GM19240 (cell line): Measurements from ENCODE around the gene SLC34A3.
"Not testable (repeated sequence)": the region's sequence is repeated elsewhere in the genome, so short reads cannot be mapped to it uniquely, and the experiment has no call there.

Experiments
- DNase-seq: peaks from one replicate; pipeline ENCODE4 v3.0.0; 2011; ENCODE audit warnings: low spot score; ENCODE audit not compliant: insufficient read length

The SLC34A3 gene

DNA sequence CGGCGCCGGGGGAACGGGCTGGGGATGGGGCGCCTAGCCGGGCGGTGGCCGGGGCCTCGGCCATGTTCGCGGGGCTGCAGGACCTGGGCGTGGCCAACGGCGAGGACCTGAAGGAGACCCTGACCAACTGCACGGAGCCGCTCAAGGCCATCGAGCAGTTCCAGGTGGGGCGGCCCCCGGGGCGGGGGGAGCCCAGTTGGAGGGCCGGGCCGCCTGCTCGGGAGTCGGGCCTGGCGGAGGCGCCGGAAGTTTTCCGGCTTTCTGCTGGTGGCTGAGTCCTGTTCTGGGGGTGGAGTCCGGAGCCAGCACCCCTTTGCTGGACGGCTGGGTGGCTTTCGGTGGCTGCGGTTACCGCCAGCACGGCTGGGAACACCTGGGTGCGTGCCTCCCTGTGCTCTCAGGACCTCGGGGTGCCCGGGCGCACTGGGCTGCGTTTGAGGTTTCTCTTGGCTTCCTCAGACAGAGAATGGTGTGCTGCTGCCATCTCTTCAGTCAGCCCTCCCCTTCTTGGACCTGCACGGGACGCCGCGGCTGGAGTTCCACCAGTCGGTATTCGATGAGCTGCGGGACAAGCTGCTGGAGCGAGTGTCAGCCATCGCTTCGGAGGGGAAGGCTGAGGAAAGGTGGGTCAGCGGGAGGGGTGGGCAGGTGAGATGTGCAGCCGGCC, 24.9 kb downstream of the SLC34A3 start:
- DNase-seq, result no peak

DNA sequence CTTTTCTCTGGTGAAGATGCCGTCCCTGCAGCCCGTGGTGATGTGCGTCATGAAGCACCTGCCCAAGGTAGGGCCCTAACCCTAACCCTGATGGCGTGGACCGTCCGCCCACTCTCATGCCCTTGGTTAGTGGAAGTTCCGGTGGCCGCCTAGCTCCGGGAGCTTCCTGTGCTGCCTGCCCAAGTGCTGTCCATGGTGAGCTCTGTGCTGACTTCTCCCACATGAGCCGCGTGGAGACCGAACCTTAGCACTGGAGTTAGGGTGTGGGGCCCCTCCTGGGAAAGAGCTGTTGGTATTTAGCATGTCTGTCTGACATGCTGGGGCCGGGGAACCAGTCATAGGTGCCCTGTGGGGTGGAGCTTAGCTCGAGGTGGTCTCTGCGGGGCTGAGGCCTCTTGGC, 25.7 kb downstream of the SLC34A3 start:
- DNase-seq, result no peak

DNA sequence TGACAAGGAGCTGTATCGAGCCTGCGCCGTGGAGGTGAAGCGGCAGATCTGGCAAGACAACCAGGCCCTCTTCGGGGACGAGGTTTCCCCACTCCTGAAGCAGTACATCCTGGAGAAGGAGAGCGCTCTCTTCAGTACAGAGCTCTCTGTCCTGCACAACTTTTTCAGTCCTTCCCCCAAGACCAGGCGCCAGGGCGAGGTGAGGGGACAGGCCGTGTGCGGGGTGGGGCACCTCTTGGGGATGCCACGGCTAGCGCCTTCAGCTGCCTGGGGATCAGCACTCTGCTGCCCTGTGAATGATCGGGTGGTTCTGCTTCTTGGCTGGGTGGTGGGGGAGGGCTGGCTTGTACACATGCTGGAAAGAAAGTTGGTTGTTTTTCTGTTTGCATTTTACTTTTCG, 26.2 kb downstream of the SLC34A3 start:
- no peak for DNase-seq

DNA sequence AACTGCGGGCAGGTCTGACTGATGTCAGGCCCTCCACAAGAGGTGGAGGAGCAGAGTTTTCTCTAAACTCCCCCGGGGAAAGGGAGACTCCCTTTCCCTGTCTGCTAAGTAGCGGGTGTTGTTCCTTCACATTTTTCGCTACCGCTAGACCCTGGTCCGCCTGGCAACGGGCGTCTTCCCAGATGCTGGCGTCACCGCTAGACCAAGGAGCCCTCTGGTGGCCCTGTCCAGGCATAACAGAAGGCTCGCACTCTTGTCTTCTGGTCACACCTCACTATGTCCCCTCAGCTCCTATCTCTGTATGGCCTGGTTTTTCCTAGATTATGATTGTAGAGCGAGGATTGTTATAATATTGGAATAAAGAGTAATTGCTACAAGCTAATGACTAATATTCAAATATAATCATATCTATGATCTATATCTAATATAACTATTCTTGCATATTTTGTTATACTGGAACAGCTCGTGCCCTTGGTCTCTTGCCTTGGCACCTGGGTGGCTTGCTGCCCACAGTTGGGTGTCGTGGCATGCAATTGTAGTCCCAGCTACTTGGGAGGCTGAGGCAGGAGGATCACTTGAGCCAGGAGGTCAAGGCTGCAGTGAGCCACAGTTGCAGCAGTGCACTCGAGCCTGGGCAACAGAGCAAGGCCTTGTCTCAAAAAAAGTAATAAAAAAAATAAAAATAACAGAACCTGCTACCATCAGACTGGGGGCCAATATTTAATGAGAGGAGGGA, 31.6 kb downstream of the SLC34A3 start:
- not testable (repeated sequence) for DNase-seq

DNA sequence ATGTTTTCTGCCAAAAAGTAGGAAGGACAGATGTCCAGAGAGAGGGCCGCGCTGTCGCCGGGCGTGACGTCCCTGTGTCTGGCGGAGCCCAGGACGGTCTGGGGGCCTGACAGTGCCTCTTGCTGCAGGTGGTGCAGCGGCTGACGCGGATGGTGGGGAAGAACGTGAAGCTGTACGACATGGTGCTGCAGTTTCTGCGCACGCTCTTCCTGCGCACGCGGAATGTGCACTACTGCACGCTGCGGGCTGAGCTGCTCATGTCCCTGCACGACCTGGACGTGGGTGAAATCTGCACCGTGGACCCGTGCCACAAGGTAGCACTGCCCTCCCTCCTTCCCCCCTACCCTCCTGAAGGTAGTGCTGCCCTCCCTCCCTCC, 32.2 kb downstream of the SLC34A3 start:
- no peak for DNase-seq

DNA sequence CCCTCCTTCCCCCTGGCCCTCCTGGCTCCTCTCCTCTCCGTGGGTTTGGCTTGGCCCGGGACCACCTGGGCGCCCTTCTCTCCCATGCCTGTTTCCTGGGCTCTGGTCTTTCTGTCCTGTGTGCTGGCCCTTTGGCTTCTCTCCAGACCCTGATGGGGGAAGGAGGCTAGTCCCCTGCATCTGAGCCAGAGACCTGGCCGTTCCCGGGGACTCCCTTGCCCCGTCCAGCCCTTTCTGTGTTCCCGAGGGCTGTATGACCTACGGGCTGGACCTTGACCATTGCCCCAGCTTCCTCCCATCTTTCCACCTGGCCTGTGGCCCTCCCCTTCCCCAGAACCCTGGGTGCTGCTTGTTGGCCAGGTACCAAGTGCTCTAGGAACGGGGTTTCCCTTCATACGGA, 32.8 kb downstream of the SLC34A3 start:
- no peak for DNase-seq

DNA sequence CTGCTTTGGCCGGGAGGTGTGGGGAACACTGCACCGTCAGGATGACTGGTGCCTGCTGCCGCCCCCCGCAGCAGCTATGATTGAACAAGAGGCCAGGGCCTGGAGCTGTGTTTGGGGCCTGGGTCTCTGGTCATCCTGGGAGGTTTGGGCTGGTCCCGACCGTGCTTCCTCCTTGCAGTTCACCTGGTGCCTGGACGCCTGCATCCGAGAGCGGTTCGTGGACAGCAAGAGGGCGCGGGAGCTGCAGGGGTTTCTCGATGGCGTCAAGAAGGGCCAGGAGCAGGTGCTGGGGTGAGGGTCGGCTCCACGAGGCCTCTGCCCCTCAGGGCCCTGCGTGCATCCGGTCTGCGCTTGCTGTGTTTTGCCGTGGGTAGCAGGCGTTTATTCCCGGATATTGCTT, 33.4 kb downstream of the SLC34A3 start:
- DNase-seq, result no peak

DNA sequence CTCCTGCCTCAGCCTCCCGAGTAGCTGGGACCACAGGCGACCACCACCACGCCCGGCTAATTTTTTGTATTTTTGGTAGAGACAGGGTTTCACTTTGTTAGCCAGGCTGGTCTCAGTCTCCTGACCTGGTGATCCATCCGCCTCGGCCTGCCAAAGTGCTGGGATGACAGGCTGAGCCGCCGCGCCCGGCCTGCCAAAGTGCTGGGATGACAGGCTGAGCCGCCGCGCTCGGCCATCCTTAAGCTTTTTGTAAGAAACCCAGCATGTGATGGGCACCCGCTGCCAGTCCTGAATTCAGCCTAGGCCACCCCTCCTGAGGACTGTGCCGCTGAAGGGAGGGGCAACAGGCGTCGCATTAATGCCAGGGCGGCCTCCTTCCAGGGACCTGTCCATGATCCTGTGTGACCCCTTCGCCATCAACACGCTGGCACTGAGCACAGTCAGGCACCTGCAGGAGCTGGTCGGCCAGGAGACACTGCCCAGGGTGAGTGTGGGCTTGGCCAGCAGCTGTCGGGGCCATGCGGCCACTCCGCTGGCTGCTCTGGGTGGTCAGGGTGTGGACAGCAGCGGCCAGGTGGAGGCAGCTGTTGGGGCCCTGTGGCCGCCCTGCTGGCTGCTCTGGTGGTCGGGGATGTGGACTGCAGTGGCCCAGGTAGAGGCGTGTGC, 34.9 kb downstream of the SLC34A3 start:
- no peak for DNase-seq

DNA sequence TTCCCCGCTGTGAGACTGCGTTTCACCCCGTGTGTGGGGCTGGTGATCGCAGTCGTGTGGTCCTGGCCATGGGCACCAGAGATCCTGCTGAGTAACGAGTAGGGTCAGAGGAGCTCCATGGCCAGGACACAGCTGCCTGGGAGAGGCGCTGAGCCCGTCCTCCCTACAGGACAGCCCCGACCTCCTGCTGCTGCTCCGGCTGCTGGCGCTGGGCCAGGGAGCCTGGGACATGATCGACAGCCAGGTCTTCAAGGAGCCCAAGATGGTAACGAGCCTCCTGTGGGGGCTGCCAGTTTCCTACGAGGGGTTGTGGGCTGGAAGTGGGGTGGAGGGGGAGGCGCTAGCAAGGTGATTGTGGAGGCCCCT, 35.4 kb downstream of the SLC34A3 start:
- DNase-seq, result no peak

DNA sequence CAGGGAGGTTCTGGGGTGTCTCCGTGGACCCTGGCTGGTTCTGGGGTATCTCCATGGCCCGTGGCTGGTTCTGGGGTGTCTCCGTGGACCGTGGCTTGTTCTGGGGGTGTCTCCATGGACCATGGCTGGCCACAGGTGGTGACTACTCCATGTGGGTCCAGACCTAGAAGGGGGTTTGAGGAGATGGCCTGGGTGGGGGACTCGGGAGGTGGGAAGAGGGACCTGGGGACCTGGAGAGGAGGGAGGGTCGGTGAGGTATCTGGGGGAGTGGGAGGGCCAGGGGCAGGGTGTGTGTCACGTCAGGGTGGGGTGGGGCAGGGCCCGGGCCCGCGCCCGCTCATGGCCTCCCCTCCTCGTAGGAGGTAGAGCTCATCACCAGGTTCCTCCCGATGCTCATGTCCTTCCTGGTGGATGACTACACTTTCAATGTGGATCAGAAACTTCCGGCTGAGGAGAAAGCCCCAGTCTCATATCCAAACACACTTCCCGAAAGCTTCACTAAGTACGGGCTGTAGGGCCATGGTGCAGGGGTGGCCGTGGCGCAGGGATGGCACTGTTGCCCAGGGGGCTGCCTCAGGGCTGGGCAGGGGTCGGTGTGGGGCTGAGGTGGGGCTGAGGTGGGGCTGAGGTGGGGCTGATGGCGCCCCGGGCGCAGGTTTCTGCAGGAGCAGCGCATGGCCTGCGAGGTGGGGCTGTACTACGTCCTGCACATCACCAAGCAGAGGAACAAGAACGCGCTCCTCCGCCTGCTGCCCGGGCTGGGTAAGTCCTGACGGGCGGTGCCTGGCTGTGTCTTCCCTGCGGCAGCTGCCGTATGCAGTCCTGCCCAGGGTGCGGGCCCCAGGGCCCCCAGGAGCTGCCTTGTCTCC, 36.1 kb downstream of the SLC34A3 start:
- DNase-seq, result no peak

DNA sequence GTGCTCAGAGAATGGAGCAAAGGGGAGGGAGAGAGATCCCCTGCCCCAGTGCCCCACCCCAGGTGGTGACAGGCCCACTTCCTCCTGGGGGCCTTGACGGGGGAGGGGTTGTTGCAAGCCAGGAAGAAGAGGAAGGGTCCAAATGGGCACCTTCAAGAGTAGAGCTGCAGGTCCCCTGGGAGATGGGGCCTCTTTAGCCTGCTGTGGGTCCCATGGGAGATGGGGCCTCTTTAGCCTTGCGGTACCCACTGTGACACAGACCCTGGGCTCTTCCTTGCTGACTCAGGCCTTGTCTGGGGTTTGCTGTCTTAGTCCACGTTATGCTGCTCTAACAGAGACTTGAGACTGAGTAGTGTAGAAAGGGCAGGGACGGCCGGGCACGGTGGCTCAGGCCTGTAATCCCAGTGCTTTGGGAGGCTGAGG, 37.2 kb downstream of the SLC34A3 start:
- DNase-seq, result no peak

DNA sequence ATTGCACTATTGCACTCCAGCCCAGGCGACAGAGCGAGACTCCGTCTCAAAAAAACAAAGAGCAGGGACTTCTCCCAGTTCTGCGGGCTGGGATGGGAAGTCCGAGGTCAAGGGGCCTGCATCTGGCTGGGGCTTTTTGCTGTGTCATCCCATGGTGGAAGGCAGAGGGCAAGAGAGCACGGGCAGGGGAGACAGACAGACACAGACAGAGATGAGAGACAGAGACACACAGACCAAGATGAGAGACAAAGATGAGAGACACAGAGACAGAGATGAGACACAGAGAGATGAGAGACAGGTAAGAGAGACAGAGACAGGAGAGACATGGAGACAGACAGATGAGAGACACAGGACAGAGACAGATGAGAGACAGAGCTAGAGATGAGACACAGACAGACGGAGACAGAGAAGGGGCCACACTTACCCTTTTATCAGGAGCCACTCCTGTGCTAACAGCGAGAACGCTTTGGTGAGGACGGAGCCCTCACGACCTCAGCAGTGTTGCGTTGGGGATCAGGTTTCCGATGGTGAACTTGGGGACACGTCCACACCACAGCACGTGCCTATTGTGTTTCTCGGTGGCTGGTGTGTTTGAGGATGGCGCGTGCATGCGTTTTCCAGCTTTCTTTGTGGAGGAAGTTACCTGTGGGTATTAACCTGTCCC, 38.0 kb downstream of the SLC34A3 start:
- DNase-seq, result no peak

DNA sequence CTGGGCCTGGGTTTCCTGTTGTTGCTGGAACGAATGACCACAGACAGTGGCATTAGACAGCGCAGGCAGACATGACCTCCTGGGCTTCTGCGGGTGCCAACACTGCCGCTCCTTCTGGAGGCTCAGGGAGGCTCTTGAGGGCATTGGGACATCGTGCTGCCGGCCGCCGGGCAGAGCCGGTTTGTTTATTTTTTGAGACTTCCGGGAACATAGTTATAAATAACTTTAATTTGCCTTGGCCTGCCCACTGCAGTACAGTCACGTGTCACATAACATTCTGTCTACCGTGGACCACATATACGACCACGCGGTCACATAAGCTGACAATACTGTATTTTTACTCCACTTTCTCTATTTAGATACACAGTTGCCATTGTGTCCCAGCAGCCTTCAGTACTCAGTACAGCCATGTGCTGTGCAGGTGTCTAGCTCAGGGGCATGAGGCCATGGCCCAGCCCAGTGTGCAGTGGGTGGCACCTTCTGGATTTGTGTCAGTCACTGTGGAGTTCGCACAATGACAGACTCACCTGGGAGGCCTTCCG, 38.6 kb downstream of the SLC34A3 start:
- no peak for DNase-seq

DNA sequence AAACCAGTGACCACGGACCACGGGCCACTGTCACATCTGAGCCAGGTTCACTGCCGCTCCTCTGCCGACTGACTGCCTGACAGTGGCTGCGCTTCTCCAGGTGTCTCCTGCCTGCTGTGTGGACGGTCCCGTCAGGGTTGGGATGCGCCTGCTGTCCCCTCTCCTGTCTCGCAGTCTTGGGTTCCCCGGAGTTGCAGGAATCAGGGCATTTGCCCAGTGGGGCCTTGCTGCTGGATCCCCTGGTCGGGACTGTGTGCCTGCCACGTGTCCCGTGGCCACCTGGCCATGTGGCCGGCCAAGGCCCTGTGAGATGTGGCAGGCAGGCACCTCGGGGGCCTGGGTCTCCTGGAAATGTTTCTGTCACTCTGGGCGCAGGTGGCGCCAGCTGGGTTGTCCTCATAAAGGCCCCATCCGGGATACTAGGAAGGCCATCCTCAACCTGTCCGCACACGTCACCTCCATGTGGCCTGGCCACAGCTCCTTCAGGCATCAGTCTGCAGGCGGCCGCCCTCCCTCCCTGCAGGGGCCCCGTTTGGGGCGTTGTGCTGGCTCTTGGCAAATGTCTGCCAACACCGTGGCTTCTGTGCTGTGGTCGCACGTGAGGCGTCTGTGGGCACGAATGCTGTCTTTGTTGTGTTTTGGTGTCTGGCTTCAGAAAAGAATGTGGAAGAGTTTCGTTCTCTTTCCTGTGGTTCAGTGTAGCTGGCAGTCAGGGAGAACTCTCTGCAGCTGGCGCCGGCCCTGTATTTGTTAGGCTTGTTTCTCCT, 40.4 kb downstream of the SLC34A3 start:
- DNase-seq, result no peak

DNA sequence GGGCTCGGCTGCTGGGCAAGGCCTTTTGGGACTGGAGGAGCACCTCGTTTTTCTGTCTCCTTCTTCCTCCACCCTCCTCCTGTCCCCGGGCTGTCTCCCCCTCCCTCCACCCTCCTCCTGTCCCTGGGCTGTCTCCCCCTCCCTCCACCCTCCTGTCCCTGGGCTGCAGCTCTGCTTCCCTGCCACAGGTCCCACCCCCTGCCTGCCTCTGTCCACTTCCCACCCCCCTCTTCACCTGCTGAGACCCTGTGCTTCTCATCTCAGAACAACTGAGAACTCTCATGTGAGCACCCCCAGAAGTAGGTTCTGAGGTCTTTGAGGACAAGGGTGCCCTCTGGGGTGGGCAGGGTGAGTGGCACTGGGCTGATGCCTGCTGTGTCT, 41.0 kb downstream of the SLC34A3 start:
- DNase-seq, result no peak

DNA sequence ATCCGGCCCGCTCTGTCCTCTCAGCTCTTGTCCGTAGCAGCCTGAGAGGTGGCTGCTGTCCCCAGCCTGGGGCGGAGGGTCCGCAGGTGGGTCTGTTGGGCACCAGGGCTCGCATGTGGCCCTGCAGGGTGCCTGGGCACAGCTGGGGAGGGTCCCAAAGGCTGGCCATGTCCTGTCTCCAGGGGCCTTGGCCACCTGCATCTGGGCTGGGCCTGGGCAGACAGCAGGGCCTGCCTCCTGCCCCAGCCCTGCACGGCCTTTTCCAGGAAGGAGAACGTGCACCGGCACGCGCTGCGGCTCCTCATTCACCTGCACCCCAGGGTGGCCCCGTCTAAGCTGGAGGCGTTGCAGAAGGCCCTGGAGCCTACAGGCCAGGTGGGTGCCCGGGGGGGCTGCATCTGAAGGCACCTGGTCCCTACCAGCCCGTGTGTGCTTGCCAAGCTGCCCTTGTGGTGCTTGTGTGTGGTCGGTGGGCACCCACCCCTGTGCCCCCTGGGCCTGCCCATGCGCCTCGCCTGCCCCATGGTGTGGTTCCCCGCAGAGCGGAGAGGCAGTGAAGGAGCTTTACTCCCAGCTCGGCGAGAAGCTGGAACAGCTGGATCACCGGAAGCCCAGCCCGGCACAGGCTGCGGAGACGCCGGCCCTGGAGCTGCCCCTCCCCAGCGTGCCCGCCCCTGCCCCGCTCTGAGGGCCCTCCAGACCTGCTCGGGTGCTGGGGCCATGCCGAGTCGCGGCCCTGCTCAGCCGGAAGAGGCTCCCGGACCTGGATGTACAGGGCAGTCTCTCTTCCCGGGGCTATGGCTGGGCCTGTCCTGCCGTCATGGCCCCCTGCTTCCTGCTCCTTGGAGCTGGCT, 41.8 kb downstream of the SLC34A3 start:
- no peak for DNase-seq

DNA sequence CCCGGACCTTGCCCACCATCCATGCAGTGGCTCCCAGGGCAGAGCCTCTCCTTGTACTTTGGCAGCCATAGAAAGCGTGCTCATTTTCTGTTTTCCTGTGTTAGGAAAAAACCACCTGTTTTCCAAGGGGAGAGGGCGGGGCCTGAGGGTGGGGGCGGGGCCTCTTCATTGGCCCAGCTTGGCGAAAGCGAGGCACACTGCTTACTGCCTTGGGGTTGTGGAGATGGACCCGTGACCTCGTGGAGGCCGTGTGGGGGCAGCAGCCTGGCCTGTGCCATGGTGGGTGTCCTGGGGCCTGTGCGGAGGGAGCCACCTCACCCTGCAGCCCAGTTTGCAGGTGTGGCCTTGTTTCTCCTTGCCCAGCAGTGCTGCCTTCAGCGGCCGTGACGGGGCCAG, 42.4 kb downstream of the SLC34A3 start:
- DNase-seq, result no peak

DNA sequence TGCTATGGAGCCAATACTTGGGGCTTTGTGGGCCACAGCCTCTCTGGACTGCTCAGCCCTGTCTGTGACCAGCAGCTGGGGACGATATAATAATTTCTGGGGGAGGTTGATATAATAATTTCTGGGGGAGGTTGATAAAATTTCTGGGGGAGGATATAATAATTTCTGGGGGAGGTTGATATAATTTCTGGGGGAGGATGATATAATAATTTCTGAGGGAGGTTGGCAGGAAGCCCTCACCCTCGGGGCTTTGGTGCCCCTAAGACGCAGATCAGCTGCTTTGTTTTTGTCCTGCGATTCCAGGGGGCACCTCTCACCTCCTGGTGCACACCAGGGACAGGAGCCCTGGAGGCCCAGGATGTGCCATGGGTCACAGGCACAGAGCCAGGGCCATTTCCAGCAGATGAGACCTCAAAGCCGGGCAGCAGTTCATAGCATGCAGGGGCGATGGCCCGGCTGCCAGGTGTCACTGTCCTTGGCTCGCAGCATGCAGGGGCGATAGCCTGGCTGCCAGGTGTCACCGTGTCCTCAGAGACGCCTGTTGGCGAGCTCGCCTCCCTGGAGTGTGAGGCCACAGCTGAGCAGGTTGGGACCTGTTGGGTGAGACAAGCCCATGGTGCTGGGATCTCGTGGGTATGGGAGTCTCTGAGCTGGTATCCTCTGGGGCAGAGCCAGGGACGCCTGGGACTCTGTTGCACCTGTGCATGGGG, 43.1 kb downstream of the SLC34A3 start:
- no peak for DNase-seq

DNA sequence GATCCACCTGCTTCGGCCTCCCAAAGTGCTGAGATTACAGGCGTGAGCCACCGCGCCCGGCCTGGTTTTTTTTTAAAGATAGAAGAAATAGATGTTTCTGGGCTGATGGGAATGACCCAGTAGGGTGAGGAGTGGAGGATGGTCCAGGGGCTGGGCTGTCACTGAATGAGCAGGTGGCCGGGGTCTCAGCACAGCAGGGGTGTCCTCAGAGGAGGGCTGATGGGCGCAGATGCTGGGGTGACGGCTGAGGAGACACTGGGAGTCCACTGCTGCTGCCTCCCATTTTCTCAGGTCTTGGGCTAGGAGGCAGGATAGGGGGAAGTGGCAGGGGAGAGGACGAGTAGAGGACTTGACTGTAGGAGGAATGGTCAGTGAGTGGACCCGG, 44.5 kb downstream of the SLC34A3 start:
- DNase-seq, result no peak
